Endodermal cell (in vitro differentiated cells): Measurements from ENCODE around the gene JADE2. TPM values are rescaled to one million over a fixed set of nuclear protein-coding genes. Genes with fewer than 3 reads are reported as not detected.

Experiments used
- DNase-seq: peaks from one replicate; pipeline ENCODE4 v3.0.0-alpha.2; 2017
- H3K27ac ChIP-seq: 2 replicates; pipeline ENCODE4 v1.5.1; 2013; ENCODE audit warnings: mild to moderate bottlenecking, low read depth, low read length, moderate library complexity
- H3K27me3 ChIP-seq: 2 replicates; pipeline ENCODE4 v1.6.1; 2013; ENCODE audit warnings: mild to moderate bottlenecking, low read length, moderate library complexity; ENCODE audit not compliant: insufficient read depth, control insufficient read depth, poor library complexity, severe bottlenecking
- H3K36me3 ChIP-seq: 2 replicates; pipeline ENCODE4 v1.7.0; 2013; ENCODE audit warnings: mild to moderate bottlenecking, low read length, moderate library complexity; ENCODE audit not compliant: control insufficient read depth, insufficient read depth
- H3K4me1 ChIP-seq: one replicate; pipeline ENCODE4 v1.7.0; 2013; ENCODE audit warnings: low read length; ENCODE audit not compliant: control insufficient read depth, insufficient read depth
- H3K4me3 ChIP-seq: 2 replicates; pipeline ENCODE4 v1.5.1; 2013; ENCODE audit warnings: mild to moderate bottlenecking, low read length, moderate library complexity
- H3K9ac ChIP-seq: 2 replicates; pipeline ENCODE4 v1.6.1; 2013; ENCODE audit warnings: mild to moderate bottlenecking, low read length, moderate library complexity; ENCODE audit not compliant: poor library complexity, severe bottlenecking; ENCODE audit errors: extremely low read depth
- H3K9me3 ChIP-seq: 2 replicates; pipeline ENCODE4 v1.6.1; 2013; ENCODE audit warnings: mild to moderate bottlenecking, low read length, moderate library complexity; ENCODE audit not compliant: control insufficient read depth
- H3K27ac Mint-ChIP-seq: 2 replicates; pipeline ENCODE4 v1.8.0; 2020; ENCODE audit warnings: mixed read lengths
- H3K27me3 Mint-ChIP-seq: 2 replicates; pipeline ENCODE4 v1.8.0; 2021; ENCODE audit warnings: mild to moderate bottlenecking, mixed read lengths; ENCODE audit not compliant: insufficient read depth
- H3K36me3 Mint-ChIP-seq: 2 replicates; pipeline ENCODE4 v1.8.0; 2020; ENCODE audit warnings: low read depth, mixed read lengths
- H3K4me1 Mint-ChIP-seq: 2 replicates; pipeline ENCODE4 v1.8.0; 2020; ENCODE audit warnings: mixed read lengths
- H3K4me3 Mint-ChIP-seq: 2 replicates; pipeline ENCODE4 v1.8.0; 2020; ENCODE audit warnings: mild to moderate bottlenecking, moderate library complexity, mixed read lengths
- H3K9me3 Mint-ChIP-seq: 2 replicates; pipeline ENCODE4 v1.8.0; 2020; ENCODE audit warnings: mild to moderate bottlenecking, mixed read lengths
- CTCF ChIP-seq: fragments of 200-600 bp; sonication (generic); conservative IDR thresholded peaks from 2 replicates; pipeline ENCODE4 v1.5.0; 2021; ENCODE audit warnings: antibody characterized with exemption, mild to moderate bottlenecking
- WGBS, 2 experiments: methylation state at CpG; one replicate each; pipeline versions ENCODE4 v1.1.5 to v1.1.7; 2013; ENCODE audit warnings: missing lambda C conversion rate in 2 of 2, mixed read lengths in 1 of 2; ENCODE audit not compliant: insufficient coverage in 1 of 2, insufficient read length in 1 of 2; 5-methylcytosine and 5-hydroxymethylcytosine counted together
- total RNA-seq, 2 donors: library from RNA; stranded (reverse); fragmentation: NEBNext Ultra II Directional in 1 of 2; extraction: Animal tissue kit (Norgen Biotek cat#: 25700) in 1 of 2; gene quantifications; 2 replicates in 1 of 2; 3 replicates in 1 of 2; pipeline ENCODE4 v1.2.1, GENCODE V29; 2021

The JADE2 gene
- total RNA-seq, 2 donors from 2014 or later: 33.9 to 51.9 TPM

GRCh38 chr5:134563962-134564361, 38.5 kb downstream of the JADE2 start:
- H3K27ac ChIP-seq: no peak overlapping the region
- H3K27me3 ChIP-seq: no peaks in the 10 kb centered on the region
- H3K9me3 ChIP-seq: no peaks in the 10 kb centered on the region
- no peak overlapping the region for H3K9ac ChIP-seq
- WGBS, 2 experiments: 0 to 76% methylated on average over 1 to 5 of the region's 5 CpGs
- Mint-ChIP-seq H3K9me3 (no peaks in the 10 kb centered on the region), H3K36me3 (peaks cover 63% of the 10 kb centered on the region), H3K4me1 (no peaks in the 10 kb centered on the region), H3K4me3 (no peak overlapping the region), H3K27me3 (no peaks in the 10 kb centered on the region), H3K27ac (peak overlapping the region; percentile 79)
- DNase-seq: no peak
- H3K4me1 ChIP-seq: no peaks in the 10 kb centered on the region
- no peak overlapping the region for H3K4me3 ChIP-seq
- H3K36me3 ChIP-seq: peaks cover 37% of the 10 kb centered on the region
- TF ChIP-seq CTCF: no peak

GRCh38 chr5:134564396-134564795, 38.9 kb downstream of the JADE2 start:
- Mint-ChIP-seq H3K27me3 (no peaks in the 10 kb centered on the region), H3K9me3 (no peaks in the 10 kb centered on the region)

GRCh38 chr5:134565791-134566740, 40.6 kb downstream of the JADE2 start:
- Histone ChIP-seq H3K27ac (no peak overlapping the region), H3K4me1 (no peaks in the 10 kb centered on the region), H3K27me3 (no peaks in the 10 kb centered on the region), H3K4me3 (no peak overlapping the region), H3K36me3 (peaks cover 37% of the 10 kb centered on the region), H3K9me3 (no peaks in the 10 kb centered on the region), H3K9ac (no peak overlapping the region)
- no peaks in the 10 kb centered on the region for H3K27me3 Mint-ChIP-seq
- WGBS, 2 experiments: 94 to 95% methylated on average over 24 to 28 of the region's 28 CpGs
- H3K9me3 Mint-ChIP-seq: no peaks in the 10 kb centered on the region
- H3K4me3 Mint-ChIP-seq: no peak overlapping the region
- no peaks in the 10 kb centered on the region for H3K4me1 Mint-ChIP-seq
- H3K27ac Mint-ChIP-seq: no peak overlapping the region
- TF ChIP-seq CTCF: no peak
- H3K36me3 Mint-ChIP-seq: peaks cover 65% of the 10 kb centered on the region
- DNase-seq: no peak

More at GRCh38 chr5:134564396-134564795, 38.9 kb downstream of the JADE2 start:
- Histone ChIP-seq H3K4me1 (no peaks in the 10 kb centered on the region), H3K36me3 (peaks cover 37% of the 10 kb centered on the region), H3K4me3 (no peak overlapping the region), H3K9ac (no peak overlapping the region), H3K27ac (no peak overlapping the region), H3K27me3 (no peaks in the 10 kb centered on the region), H3K9me3 (no peaks in the 10 kb centered on the region)
- Mint-ChIP-seq H3K36me3 (peaks cover 65% of the 10 kb centered on the region), H3K27ac (no peak overlapping the region), H3K4me1 (no peaks in the 10 kb centered on the region), H3K4me3 (no peak overlapping the region)
- WGBS, 2 experiments: 95 to 97% methylated on average over 3 to 4 of the region's 4 CpGs
- no peak for TF ChIP-seq CTCF
- no peak for DNase-seq
